ENCODE data around the gene IL17RE. TPM values are rescaled to one million over a fixed set of nuclear protein-coding genes. Genes with fewer than 3 reads are reported as not detected.

IL17RE gene
- total and polyA plus RNA-seq, 9 of the 15 experiments (the other 6 are each of a cell fraction or from before 2014, with no cell fraction given), result 0.32 to 1.9 (median 0.51) TPM; not detected in 4

GRCh38 chr3:9862391-9863057 lies 40.1 kb upstream of the IL17RE start (continued):
- TF ChIP-seq, protein P1, sequence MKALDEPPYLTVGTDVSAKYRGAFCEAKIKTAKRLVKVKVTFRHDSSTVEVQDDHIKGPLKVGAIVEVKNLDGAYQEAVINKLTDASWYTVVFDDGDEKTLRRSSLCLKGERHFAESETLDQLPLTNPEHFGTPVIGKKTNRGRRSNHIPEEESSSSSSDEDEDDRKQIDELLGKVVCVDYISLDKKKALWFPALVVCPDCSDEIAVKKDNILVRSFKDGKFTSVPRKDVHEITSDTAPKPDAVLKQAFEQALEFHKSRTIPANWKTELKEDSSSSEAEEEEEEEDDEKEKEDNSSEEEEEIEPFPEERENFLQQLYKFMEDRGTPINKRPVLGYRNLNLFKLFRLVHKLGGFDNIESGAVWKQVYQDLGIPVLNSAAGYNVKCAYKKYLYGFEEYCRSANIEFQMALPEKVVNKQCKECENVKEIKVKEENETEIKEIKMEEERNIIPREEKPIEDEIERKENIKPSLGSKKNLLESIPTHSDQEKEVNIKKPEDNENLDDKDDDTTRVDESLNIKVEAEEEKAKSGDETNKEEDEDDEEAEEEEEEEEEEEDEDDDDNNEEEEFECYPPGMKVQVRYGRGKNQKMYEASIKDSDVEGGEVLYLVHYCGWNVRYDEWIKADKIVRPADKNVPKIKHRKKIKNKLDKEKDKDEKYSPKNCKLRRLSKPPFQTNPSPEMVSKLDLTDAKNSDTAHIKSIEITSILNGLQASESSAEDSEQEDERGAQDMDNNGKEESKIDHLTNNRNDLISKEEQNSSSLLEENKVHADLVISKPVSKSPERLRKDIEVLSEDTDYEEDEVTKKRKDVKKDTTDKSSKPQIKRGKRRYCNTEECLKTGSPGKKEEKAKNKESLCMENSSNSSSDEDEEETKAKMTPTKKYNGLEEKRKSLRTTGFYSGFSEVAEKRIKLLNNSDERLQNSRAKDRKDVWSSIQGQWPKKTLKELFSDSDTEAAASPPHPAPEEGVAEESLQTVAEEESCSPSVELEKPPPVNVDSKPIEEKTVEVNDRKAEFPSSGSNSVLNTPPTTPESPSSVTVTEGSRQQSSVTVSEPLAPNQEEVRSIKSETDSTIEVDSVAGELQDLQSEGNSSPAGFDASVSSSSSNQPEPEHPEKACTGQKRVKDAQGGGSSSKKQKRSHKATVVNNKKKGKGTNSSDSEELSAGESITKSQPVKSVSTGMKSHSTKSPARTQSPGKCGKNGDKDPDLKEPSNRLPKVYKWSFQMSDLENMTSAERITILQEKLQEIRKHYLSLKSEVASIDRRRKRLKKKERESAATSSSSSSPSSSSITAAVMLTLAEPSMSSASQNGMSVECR (CRISPR knock-in tag; IDR thresholded peaks at IDR 0.05), result 0 out of 2 replicates have a peak, but pooled peaks have one; percentile 39
- 0 out of 4 replicates have a peak, but pooled peaks of 1 of the 2 experiments have one; percentile 38 for TF ChIP-seq HDAC1 (IDR thresholded peaks at IDR 0.05)
- TF ChIP-seq, protein P2, sequence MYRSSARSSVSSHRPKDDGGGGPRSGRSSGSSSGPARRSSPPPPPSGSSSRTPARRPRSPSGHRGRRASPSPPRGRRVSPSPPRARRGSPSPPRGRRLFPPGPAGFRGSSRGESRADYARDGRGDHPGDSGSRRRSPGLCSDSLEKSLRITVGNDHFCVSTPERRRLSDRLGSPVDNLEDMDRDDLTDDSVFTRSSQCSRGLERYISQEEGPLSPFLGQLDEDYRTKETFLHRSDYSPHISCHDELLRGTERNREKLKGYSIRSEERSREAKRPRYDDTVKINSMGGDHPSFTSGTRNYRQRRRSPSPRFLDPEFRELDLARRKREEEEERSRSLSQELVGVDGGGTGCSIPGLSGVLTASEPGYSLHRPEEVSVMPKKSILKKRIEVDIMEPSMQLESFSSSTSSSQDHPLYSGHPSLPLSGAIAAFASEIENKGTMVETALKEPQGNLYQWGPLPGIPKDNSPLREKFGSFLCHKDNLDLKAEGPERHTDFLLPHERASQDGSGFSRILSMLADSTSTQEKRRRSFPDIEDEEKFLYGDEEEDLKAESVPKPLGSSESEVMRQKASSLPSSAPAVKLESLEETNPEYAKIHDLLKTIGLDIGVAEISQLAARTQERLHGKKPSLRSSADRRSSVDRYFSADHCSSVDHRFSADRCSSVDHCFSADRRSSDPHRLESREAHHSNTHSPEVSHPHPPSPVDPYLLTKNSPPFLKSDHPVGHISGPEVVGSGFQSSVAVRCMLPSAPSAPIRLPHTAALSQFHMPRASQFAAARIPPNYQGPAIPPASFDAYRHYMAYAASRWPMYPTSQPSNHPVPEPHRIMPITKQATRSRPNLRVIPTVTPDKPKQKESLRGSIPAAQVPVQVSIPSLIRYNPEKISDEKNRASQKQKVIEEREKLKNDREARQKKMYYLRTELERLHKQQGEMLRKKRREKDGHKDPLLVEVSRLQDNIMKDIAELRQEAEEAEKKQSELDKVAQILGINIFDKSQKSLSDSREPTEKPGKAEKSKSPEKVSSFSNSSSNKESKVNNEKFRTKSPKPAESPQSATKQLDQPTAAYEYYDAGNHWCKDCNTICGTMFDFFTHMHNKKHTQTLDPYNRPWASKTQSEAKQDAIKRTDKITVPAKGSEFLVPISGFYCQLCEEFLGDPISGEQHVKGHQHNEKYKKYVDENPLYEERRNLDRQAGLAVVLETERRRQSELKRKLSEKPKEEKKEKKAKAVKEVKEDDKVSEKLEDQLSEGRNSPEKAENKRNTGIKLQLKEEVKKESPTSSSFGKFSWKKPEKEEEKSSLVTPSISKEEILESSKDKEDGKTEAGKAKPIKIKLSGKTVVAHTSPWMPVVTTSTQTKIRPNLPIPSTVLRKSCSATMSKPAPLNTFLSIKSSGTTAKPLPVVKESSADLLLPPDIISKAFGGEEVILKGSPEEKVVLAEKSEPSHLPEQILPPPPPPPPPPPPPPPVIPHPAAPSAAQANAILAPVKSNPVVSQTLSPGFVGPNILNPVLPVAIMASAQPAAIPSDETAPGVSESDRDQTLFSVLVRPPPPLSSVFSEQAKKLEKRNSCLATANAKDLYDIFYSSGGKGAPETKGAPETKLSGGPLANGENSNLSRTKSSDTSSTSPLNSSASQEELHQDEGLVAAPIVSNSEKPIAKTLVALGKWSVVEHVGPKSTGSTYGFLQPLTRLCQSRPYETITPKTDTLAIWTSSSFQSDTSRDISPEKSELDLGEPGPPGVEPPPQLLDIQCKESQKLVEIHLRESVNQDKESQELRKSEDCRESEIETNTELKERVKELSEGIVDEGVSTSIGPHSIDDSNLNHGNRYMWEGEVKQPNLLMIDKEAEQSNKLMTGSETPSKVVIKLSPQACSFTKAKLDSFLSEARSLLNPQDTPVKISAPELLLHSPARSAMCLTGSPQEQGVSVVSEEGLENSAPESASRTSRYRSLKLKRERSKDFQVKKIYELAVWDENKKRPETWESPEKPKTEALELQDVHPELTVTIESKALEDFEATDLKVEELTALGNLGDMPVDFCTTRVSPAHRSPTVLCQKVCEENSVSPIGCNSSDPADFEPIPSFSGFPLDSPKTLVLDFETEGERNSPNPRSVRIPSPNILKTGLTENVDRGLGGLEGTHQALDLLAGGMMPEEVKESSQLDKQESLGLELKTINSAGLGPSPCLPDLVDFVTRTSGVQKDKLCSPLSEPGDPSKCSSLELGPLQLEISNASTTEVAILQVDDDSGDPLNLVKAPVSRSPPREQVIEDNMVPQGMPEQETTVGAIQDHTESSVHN (IDR thresholded peaks at IDR 0.05; ENCODE audit: borderline replicate concordance in 1 of 2, low read depth in 1 of 2), result no peak
- TF ChIP-seq NBN (IDR thresholded peaks at IDR 0.05; ENCODE audit: low read depth), result peak; percentile 66; the same call in 1 of the 2 replicates
- peak in 1 of 2 experiments; percentile 85; a peak in 2 of 4 replicates for TF ChIP-seq SRF (CRISPR knock-in tag; IDR thresholded peaks at IDR 0.05)
- TF ChIP-seq ARHGAP35 (IDR thresholded peaks at IDR 0.05; ENCODE audit: partially characterized antibody), result no peak
- no peak for TF ChIP-seq KLF10 (CRISPR knock-in tag; IDR thresholded peaks at IDR 0.05)
- no peak for TF ChIP-seq BRD9 (IDR thresholded peaks at IDR 0.05; ENCODE audit: low read depth, partially characterized antibody)
- peak; percentile 87 for TF ChIP-seq RBFOX2 (IDR thresholded peaks at IDR 0.05; ENCODE audit: low read depth, low read length)
- no peak for TF ChIP-seq NR4A1 (CRISPR knock-in tag; IDR thresholded peaks at IDR 0.05)
- TF ChIP-seq NR4A1 (tag; IDR thresholded peaks at IDR 0.05), result peak; percentile 75
- TF ChIP-seq BCOR (IDR thresholded peaks at IDR 0.05), result peak; percentile 46; the same call in 1 of the 2 replicates
- TF ChIP-seq MLX (CRISPR knock-in tag; conservative IDR thresholded peaks at IDR 0.05), result 0 out of 4 replicates have a peak, but pooled peaks of 1 of the 2 experiments have one; percentile 17
- no peak; the same call in 1 of the 2 replicates for TF ChIP-seq C11orf30 (IDR thresholded peaks at IDR 0.05; ENCODE audit: low read depth)

Measured in K562 (cell line).